Astrocyte (in vitro differentiated cells and primary cell): ENCODE measurements around the gene GMPPA. TPM values are rescaled to one million over a fixed set of nuclear protein-coding genes. Genes with fewer than 3 reads are reported as not detected.
A peak's percentile ranks its signal among the peaks of the same experiment; 100 is the strongest.

Experiments
- DNase-seq: peaks from one replicate; pipeline ENCODE4 v3.0.0-alpha.2; 2010; ENCODE audit warnings: low read depth
- FAIRE-seq: peaks from 2 replicates; lab custom pipeline; 2011; peaks lifted over from hg19 to GRCh38; lab: Jason Lieb, UNC
- H2AFZ ChIP-seq: 2 replicates; pipeline ENCODE4 v1.6.0; 2012; ENCODE audit warnings: low read depth, low read length, inconsistent platforms
- H3K27ac ChIP-seq: 2 replicates; pipeline ENCODE4 v1.5.1; 2011; ENCODE audit warnings: low read depth, low read length, inconsistent platforms
- H3K27me3 ChIP-seq: 2 replicates; pipeline ENCODE4 v1.6.0; 2011; ENCODE audit warnings: low read length, inconsistent platforms; ENCODE audit not compliant: insufficient read depth
- H3K36me3 ChIP-seq: 2 replicates; pipeline ENCODE4 v1.5.1; 2011; ENCODE audit warnings: low read length, inconsistent platforms; ENCODE audit not compliant: insufficient read depth
- H3K4me1 ChIP-seq: 2 replicates; pipeline ENCODE4 v1.5.1; 2011; ENCODE audit warnings: low read length, inconsistent platforms; ENCODE audit not compliant: insufficient read depth
- H3K4me2 ChIP-seq: 2 replicates; pipeline ENCODE4 v1.6.0; 2012; ENCODE audit warnings: low read length, inconsistent platforms
- H3K4me3 ChIP-seq: 2 replicates; pipeline ENCODE4 v1.5.1; 2011; ENCODE audit warnings: low read depth, mild to moderate bottlenecking, low read length, inconsistent platforms; ENCODE audit not compliant: insufficient read depth
- H3K79me2 ChIP-seq: 2 replicates; pipeline ENCODE4 v1.6.0; 2012; ENCODE audit warnings: mild to moderate bottlenecking, low read length, inconsistent platforms; ENCODE audit not compliant: insufficient read depth
- H3K9ac ChIP-seq: 2 replicates; pipeline ENCODE4 v1.6.0; 2012; ENCODE audit warnings: mild to moderate bottlenecking, low read length, inconsistent platforms
- H3K9me3 ChIP-seq: 2 replicates; pipeline ENCODE4 v1.5.1; 2012; ENCODE audit warnings: low read depth, mild to moderate bottlenecking, low read length, inconsistent platforms; ENCODE audit not compliant: insufficient read depth
- H4K20me1 ChIP-seq: 2 replicates; pipeline ENCODE4 v1.6.0; 2012; ENCODE audit warnings: low read length, inconsistent platforms; ENCODE audit not compliant: insufficient read depth
- H3K27ac Mint-ChIP-seq: one replicate; pipeline ENCODE4 v1.8.0; 2021; ENCODE audit warnings: mild to moderate bottlenecking, mixed read lengths; ENCODE audit not compliant: unreplicated experiment
- H3K27me3 Mint-ChIP-seq: one replicate; pipeline ENCODE4 v1.8.0; 2021; ENCODE audit warnings: low read depth, mixed read lengths; ENCODE audit not compliant: unreplicated experiment
- H3K36me3 Mint-ChIP-seq: one replicate; pipeline ENCODE4 v1.8.0; 2021; ENCODE audit warnings: low read depth, mixed read lengths; ENCODE audit not compliant: unreplicated experiment
- H3K4me1 Mint-ChIP-seq: one replicate; pipeline ENCODE4 v1.8.0; 2021; ENCODE audit warnings: low read depth, mixed read lengths; ENCODE audit not compliant: unreplicated experiment
- H3K4me3 Mint-ChIP-seq: one replicate; pipeline ENCODE4 v1.8.0; 2021; ENCODE audit warnings: mild to moderate bottlenecking, moderate library complexity, mixed read lengths; ENCODE audit not compliant: unreplicated experiment
- H3K9me3 Mint-ChIP-seq: one replicate; pipeline ENCODE4 v1.8.0; 2021; ENCODE audit warnings: mild to moderate bottlenecking, mixed read lengths; ENCODE audit not compliant: unreplicated experiment
- CTCF ChIP-seq: IDR thresholded peaks from 2 replicates; pipeline ENCODE4 v1.5.1; 2011; ENCODE audit warnings: low read depth, mild to moderate bottlenecking, inconsistent platforms, low read length, moderate library complexity; ENCODE audit not compliant: insufficient read depth
- EZH2 ChIP-seq: IDR thresholded peaks from 2 replicates; pipeline ENCODE4 v1.6.1; 2012; ENCODE audit warnings: mild to moderate bottlenecking, low read length, inconsistent platforms; ENCODE audit not compliant: insufficient read depth
- total RNA-seq: library from RNA; stranded (reverse); gene quantifications from 2 replicates; pipeline ENCODE4 v1.2.1, GENCODE V29; 2021

Gene GMPPA
- total RNA-seq, 1 donor from 2014 or later: 49.5 TPM

GRCh38 chr2:219527472-219527871 is 28.8 kb downstream of the GMPPA start:
- H4K20me1 ChIP-seq: no peaks in the 10 kb centered on the region
- no peak for FAIRE-seq
- no peaks in the 10 kb centered on the region for H3K9me3 ChIP-seq
- Mint-ChIP-seq H3K9me3 (no peaks in the 10 kb centered on the region), H3K27me3 (peaks cover 62% of the 10 kb centered on the region), H3K4me3 (peak overlapping the region; percentile 54), H3K4me1 (peaks cover 9% of the 10 kb centered on the region), H3K27ac (no peak overlapping the region), H3K36me3 (no peaks in the 10 kb centered on the region)
- TF ChIP-seq EZH2: no peak
- TF ChIP-seq CTCF: no peak
- H3K4me1 ChIP-seq: peaks cover 15% of the 10 kb centered on the region
- no peak overlapping the region for H3K27ac ChIP-seq
- H3K9ac ChIP-seq: no peak overlapping the region
- no peak overlapping the region for H2AFZ ChIP-seq
- H3K4me3 ChIP-seq: no peak overlapping the region
- DNase-seq: no peak
- H3K79me2 ChIP-seq: no peaks in the 10 kb centered on the region
- H3K4me2 ChIP-seq: no peak overlapping the region
- no peaks in the 10 kb centered on the region for H3K36me3 ChIP-seq
- peaks cover 17% of the 10 kb centered on the region for H3K27me3 ChIP-seq

GRCh38 chr2:219530048-219530963 is 31.6 kb downstream of the GMPPA start:
- peak overlapping the region; percentile 57 for H2AFZ ChIP-seq
- H3K79me2 ChIP-seq: no peaks in the 10 kb centered on the region
- peaks cover 59% of the 10 kb centered on the region for H3K27me3 Mint-ChIP-seq
- peaks cover 2% of the 10 kb centered on the region for H3K36me3 Mint-ChIP-seq
- peak; percentile 91 for TF ChIP-seq CTCF
- no peak for TF ChIP-seq EZH2
- peak overlapping the region; percentile 19 for H3K9ac ChIP-seq
- peak overlapping the region; percentile 60 for H3K4me3 Mint-ChIP-seq
- no peak overlapping the region for H3K27ac Mint-ChIP-seq
- H3K9me3 ChIP-seq: no peaks in the 10 kb centered on the region
- H3K9me3 Mint-ChIP-seq: no peaks in the 10 kb centered on the region
- H3K36me3 ChIP-seq: no peaks in the 10 kb centered on the region
- peaks cover 4% of the 10 kb centered on the region for H3K4me1 ChIP-seq
- no peak overlapping the region for H3K27ac ChIP-seq
- H3K4me3 ChIP-seq: peak overlapping the region; percentile 14
- DNase-seq: peak; percentile 54
- peaks cover 17% of the 10 kb centered on the region for H3K27me3 ChIP-seq
- peak overlapping the region; percentile 79 for H3K4me2 ChIP-seq
- peak; percentile 32 for FAIRE-seq
- no peaks in the 10 kb centered on the region for H4K20me1 ChIP-seq
- peaks cover 9% of the 10 kb centered on the region for H3K4me1 Mint-ChIP-seq
